HG03457 (cell line): ENCODE measurements around the gene GPC5.
"Not testable (repeated sequence)": the region's sequence is repeated elsewhere in the genome, so short reads cannot be mapped to it uniquely, and the experiment has no call there.

Experiments
- ATAC-seq: cut with Tn5 transposase; IDR thresholded peaks from one replicate; pipeline ENCODE4 v1.9.1; 2021; ENCODE audit warnings: moderate number of reproducible peaks; ENCODE audit not compliant: unreplicated experiment

GPC5 gene

DNA sequence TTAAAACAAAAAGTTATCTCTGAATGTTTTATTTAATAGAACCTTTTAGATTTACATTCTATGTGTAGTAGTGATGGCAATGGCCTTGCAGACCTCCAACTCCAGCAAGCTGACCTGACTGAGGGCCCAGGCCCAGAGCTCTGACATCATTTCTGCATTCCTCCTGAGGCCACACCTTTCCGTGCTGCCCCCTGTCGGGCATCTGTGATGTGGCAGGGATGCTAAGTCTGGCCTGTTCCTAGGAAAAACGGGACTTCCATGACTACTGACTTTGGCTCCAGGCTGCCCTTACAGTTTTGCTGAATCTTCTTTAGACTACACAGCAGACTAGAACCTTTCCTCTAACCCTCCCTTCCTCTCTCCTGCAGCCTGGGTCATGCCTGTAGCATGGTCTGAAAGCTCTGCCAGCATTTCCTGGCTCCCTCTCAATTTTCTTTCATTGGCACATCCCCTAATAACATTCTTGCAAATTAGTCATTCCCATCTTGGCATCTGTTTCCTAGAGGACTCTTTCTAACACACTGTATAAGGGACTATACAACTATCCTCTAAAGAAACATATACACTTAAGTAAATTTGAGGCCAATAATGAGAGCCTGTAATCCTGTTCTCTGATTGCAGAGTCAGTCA lies 249.1 kb downstream of the GPC5 start:
- ATAC-seq, result no peak

DNA sequence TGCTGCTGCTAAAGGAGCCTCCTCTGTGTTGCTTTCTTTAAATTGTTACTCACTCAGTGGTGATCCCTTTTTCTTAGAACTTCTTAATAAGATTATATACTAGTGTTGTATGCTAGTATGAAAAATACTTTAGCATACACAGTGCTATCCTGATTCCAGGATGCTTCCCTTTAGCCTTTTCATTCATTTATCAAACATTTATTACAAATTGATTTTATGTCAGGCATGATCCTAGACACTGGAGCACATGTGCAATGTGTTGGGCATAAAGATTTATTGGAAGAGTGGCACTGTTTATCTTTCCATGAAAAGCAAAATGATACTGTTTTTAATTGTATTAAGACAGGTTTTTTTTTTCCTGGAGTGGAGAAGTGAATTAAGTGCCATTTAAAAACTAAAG lies 249.6 kb downstream of the GPC5 start:
- ATAC-seq, result no peak

DNA sequence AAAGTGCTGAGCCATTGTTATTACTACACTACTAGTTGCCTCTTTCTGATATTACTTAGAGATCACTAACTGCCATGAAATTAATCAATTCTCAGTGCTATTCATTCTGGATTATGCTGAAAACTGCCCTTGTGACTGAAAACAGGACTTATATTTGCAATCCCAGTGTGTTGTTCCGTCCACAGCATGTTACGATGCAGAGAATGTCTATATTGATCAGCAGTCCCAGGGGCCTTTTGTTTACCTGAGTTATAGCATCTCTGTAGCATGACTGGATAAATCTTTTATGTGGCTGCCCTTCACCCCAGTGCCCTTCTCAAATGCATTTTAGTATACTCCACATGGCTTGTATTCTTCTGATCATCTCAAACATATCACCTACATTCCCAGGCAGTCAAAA lies 251.0 kb downstream of the GPC5 start:
- ATAC-seq, result no peak

DNA sequence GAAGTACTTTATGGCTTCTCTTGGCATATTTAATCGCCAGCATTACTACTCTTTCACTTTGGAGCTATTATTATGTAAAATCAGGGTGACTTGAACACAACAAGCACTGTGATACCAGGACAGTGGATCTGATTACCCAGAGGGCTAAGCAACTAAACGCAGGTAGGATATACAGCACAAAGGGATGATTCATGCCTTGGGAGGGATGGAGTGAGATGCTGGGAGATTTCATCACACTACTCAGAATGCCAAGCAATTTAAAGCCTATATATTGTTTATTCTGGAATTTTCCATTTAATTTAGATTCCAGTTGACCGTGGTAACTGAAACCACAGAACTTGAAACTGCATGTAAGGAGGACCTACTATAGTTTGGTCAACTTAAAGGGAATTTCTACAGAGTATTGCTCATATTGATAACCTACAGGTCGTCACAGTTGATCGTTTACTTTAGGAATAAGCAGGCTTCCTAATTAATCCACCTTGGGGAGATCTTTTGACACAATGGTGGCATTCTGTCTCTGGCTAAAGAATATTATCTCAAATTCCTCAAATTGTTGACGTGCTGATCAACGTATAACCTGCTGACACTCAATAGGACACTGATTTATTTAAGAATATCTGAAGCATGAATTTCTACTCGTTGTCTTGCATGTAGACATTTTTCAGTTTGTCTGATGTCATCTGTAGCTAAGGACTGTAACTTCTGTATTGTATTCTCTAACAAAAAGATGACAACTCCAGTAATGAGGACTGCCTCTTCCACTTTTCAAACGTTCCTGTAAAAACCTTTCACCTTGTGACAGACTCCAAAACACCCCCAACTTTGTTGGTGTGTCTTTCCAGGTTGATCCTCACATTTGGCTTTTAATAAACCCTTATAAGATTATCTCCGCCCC lies 254.2 kb downstream of the GPC5 start:
- ATAC-seq, result no peak

DNA sequence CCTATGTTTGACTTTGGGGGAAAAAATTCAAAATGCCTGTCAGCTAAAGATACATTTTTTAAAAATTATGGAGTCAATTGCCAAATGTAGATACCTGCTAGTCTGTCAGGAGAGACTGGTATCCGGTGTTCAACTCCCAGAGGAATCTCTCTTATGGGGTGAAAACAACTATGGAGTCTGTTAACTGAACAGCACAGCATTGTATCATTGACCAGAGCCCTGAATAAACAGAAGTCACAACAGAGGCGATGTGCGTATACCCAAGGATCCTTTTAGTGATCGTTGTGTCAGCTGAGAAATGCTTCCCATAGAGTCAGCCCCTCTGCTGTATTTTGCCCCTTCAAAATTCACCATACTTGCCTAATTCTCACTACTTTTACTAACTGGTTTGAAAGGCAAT lies 257.3 kb downstream of the GPC5 start:
- no peak for ATAC-seq

DNA sequence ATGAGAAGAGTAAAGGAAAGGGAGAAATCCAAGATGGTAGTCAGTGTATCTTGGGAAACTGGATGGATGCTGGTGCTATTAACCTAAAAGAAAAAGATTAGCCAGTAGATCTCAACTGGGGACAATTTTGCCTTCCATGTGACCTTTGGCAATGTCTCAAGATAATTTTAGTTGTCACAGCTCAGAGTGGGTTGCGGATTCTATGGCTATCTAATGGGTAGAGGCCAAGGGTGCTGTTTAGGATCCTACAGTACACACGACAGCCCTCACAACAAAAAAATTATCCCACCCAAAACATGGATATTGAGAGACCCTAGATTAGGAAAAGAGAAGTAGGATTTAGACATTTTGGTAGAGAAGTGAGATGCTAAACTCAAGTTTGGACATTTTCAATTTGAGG lies 258.9 kb downstream of the GPC5 start:
- ATAC-seq, result no peak

DNA sequence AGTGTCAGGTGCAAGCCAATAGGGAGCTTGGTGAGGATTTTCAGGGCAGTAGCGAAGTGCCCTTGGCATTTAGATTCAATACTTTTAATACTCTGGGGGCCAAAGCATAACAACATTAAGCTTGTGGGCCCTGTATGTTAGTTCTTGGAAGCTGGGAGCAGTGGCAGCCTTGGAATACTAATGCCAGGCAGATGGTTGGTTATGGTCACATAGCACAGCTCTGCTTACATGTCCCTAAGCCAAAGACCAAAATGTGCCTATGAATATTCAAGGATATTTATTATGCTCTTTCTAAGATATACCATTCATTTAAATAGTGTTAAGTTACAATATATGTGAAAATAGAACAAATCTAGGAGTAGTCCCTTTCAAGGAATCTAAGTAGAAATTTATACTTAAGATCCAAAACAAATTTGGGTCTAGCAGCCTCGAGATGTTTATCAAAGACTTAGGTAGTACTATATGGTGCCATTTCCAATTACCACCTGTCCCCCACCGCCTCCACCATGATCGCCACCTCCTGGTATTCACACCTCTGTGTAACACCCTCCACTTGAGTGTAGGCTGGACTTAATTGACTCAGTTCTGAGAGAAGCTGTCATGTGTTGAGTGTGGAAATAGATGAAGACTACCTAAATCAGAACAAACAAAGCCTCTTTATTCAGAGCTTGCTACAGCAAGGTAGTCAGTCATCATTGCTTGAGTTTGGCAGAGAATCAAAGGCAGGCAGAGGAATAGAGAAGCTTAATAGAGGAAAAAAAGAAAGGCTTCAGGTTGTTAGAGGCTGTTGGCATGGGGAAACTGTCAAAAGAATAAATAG lies 261.0 kb downstream of the GPC5 start:
- peak; percentile 30 for ATAC-seq

DNA sequence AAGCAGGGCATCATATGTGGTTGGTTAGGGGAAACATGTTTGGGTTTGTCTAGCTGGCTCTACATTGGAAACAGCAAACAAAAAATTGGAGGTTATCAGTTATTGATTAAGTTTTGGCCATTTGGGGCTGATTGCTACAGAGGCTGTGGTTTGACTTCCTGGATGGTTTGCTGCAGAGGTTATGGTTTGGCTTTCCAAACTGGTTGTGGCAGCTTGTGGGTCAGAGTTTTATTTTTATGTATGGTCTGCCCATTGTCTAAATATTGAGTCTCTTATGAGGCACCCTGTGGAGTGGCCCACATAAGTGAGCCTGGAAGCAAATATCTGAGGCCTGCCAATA lies 261.6 kb downstream of the GPC5 start:
- ATAC-seq, result peak; percentile 78

DNA sequence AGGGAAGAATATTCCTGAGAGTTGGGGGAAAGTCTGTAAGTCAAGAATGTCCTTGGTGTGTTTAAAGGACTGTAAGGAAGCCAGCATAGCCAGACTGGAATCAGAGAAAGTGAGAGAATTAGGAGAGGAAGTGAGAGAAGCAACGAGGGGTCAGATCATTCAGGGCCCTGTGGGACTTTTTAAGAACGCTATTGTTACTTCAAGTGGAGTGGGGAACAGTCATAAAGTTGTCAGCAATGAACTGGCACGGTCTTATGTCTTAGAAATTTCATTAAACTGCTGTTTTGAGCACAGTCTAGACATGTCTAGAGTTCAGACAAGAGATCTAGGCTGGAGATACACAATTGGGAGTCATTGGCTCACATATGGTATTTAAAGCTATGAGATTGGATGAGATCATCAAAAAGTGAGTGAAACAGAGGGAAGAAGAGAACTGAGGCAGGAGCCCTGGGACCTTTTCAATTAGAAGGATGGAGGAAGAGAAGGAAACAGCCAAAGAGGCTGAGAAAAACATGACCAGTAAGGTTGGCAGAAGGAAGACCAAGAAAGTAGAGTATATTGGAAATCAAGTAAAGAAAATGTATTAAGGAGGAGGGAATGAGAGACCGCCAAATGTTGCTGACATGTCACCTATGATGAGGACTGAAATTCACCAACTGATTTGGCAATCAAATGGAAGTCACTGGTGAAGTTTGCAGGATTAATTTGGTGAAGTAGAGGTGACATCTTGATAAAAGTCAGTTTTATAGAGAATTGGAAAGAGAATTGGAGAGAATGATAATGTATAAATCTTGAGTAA lies 263.5 kb downstream of the GPC5 start:
- ATAC-seq, result no peak

DNA sequence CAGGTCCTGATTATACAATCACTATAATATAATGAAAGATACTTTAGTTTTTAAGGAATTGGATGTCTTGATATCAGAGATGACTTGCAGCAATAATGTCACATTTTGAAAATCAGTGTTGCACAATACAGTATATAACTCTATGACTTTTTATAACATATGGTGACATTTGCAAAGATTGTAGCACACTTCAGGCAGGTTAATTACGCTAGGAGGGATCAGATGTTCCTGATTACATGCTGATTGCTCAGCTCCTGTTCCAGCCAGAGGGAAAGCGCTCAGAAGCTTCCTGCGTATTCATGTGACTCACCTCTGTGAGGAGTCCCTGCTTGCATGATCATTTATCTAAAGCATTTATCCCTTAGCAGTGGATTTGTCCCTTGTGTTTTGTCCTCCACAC lies 265.6 kb downstream of the GPC5 start:
- no peak for ATAC-seq

DNA sequence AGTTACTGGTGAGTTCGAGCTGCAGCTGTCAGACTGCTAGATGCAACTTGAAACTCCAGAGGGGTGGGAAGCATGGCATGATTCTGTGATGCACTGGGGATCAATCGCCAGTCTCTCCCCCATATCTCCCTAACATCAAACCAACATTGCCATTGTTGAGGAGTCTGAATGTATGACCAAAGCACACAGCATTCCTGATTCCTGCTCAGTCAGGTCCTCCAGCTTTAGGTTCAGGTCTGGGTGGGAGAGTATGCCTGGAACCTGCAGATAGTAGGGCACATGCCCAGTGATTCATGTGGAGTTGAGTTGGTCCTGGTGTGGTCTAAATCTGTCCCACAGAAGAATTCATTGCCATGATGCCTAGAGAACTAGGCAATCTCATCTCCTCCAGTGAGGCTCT lies 269.1 kb downstream of the GPC5 start:
- no peak for ATAC-seq

DNA sequence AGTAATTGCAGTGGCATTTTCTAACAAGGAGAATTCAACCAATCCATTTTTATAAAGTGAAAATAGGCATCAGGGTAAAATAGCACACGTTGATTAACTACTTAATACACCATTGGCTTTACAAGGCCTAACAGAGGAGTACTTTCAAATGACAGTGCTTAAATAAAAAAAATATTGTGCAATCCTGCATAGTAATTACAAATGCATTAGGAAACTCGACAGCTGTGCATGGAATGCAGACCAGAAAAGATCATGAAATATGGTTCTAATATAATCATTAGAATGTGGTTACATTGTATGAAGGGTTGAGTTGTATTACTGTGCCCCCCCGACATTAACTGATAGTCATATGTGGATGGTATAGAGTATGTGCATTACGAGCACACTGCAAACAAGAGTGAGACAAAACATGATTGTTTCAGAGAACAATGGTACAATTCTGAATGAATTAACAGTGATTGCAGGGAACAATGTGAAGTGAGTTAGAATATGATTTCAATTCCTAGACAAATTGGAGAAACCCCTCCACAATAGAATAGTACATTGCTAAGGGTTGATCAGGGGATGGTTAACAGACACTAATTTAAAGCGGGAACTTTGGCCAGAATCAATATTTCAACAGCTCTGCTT lies 270.6 kb downstream of the GPC5 start:
- no peak for ATAC-seq

DNA sequence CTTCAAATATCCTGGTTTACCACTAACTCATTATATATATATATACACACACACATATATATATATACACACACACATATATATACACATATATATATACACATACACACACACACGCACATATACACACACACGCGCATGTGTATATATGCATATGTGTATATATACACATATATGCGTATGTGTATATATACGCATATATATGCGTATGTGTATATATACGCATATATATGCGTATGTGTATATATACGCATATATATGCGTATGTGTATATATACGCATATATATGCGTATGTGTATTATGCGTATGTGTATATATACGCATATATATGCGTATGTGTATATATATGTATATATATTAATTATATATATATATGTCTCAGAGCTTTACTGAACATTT lies 275.9 kb downstream of the GPC5 start:
- ATAC-seq, result not testable (repeated sequence)

DNA sequence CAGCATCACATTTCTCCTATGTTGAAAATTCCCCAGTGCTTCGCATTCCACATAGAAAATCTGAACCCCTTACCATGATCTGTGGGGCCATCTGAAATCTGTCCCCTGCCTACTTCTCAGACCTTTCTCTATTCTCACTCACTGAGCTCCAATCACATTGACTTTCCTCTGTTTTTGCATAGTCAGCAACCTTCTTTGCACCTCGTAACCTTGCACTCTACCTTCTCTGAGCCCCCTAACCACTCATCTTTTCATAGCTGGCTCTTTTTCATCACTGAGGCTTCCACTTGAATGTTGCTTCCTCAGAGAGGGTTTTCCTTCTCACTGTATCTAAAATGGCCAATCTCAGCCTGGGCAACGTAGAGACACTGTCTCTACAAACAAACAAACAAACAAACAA lies 286.3 kb downstream of the GPC5 start:
- ATAC-seq, result no peak

DNA sequence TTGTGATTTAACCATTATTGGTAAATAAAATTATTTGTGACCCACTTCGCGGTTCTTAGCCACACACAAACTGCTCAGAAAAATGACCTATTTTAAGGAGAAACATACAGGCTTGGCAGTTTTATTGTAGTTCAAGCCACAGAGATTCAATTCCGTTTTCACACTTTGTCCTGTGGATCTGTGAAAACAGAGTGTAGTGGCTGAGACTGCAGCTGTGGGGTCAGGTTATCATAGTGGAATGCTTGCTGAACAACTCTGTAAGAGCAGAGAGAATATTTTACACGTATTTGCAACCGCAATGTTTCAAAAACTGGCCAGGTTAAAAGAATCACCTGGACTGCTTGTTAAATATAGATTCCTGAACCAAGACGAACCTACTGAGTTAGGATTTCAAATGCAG lies 292.5 kb downstream of the GPC5 start:
- no peak for ATAC-seq

DNA sequence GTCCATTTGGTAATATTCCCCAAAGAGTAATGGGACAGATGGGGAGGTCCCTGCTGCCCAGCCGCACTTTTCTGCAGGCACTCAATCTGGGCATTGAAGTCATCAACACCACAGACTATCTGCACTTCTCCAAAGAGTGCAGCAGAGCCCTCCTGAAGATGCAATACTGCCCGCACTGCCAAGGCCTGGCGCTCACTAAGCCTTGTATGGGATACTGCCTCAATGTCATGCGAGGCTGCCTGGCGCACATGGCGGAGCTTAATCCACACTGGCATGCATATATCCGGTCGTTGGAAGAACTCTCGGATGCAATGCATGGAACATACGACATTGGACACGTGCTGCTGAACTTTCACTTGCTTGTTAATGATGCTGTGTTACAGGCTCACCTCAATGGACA lies 295.0 kb downstream of the GPC5 start:
- no peak for ATAC-seq

DNA sequence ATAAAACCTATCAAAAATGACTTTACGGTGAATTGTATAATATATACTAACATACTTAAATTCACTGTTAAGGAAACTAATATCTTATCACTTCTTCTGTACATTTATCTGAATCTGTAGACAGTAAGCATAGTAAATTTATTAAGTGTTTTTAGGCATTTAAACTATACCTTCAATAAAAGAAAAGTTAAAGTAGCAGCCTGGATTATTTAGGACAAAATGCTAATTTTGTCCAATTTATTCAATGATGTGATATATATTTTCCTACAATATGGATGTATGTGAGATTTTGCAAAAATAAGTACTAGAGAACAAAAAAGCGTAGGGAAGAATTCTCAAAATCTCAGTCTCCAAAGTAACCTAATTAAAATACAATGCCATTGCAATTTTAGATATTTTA lies 299.9 kb downstream of the GPC5 start:
- no peak for ATAC-seq

DNA sequence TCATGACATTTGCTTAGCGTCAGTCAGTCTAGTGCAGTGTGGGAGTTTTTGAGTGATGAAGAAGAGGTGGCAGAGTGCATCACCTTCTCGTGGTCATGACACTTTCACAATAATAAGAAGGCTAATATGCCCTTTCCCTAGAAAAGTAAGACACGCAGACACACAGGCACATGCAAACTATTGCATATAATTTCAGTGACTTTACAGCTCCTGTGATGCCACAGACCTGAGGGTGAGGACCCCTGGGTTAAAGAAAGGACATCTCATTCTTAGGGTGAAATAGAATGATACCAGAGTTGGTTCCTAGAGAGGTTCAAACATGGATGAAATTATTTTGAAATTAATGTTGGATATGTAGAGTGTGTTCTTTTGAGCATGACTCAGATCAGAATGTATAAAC lies 300.3 kb downstream of the GPC5 start:
- no peak for ATAC-seq

DNA sequence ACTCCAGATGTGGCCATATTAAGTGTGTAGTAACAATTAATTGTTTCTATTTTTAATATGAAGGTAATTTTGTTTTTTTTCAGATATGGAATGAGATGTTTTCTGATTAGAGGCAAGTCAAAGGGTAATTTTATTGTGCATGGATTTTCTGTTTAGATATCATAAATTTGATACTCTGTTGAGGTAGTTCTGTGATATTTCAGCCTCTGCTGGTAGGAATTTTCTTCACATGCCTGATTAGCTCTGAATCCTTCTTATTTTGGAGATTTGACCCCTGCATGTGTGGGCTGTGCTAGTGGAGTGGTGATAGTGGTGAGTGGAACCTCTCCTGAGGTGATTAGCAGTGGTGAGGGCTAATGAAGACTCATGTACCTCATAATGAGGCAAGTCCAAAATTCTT lies 301.4 kb downstream of the GPC5 start:
- ATAC-seq, result no peak

DNA sequence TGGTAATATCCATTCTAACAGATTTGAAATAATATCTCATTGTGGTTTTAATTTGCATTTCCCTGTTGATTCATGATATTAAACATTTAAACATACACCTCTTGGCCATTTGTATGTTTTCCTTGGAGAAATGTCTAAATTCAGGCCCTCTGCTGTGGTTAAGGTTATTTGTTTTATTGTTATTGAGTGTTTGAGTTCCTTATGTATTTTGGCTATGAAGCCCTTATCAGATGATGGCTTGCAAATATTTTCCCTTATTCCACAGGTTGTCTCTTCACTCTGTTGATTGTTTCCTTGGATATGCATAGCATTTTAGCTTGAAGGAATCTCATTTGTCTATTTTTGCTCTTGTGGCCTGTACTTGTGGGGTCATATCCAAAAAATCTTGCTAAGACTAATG lies 303.6 kb downstream of the GPC5 start:
- no peak for ATAC-seq

DNA sequence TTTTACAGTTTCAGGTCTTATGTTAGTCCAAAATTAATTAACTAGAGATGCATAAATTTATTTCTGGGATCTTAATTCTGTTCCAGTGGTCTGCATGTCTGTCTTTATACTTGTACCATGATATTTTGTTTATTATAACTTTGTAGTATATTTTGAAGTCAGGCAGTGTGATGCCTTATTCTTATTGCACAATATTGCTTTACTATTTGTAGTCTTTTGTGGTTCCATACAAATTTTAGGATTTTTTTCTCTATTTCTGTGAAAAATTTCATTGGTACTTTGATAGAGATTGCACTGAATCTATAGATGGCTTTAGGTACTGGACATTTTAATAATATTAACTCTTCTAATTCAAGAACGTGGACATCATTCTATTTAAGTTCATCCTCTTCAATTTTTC lies 304.0 kb downstream of the GPC5 start:
- no peak for ATAC-seq
